Astrocyte of the spinal cord (primary cell): ENCODE results near the gene LPXN.

Experiments
- DNase-seq: peaks from one replicate; pipeline ENCODE4 v3.0.0; 2011; ENCODE audit warnings: low read depth, low spot score
- H3K4me3 ChIP-seq: 2 replicates; pipeline ENCODE4 v1.5.1; 2011; ENCODE audit warnings: low read depth, mild to moderate bottlenecking, low read length, moderate library complexity
- in situ Hi-C: cut with HindIII; loops from 2 replicates; pipeline ENCODE4 v1.10.0; 2017; ENCODE audit warnings: low sequenced_read_pairs
- TF ChIP-seq, protein P1 (sequence below): IDR thresholded peaks from 2 replicates; pipeline ENCODE4 v1.5.1; 2012; ENCODE audit warnings: low read depth, mild to moderate bottlenecking, low read length, inconsistent platforms

Gene LPXN

DNA sequence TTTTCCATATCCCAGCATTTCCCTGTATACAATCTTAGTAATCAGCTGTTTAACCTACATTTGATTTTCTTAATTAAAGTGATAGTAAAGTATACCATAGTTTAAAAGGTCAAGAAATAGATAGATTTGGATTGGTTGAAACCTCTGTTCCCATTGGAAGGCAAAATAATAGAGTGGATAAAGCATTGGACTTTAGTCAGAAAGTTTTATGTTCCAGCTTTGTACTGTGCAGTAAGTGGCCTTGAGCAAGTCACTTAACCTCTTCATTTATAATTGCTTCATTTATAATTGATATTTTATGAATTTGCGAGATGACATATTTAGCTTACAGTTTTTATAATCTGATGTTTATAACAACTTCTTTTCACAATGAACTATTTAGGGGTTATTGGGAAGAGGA lies 6.8 kb upstream of the LPXN start:
- no peak overlapping the region for H3K4me3 ChIP-seq
- DNase-seq = no peak
- TF ChIP-seq, protein P1, sequence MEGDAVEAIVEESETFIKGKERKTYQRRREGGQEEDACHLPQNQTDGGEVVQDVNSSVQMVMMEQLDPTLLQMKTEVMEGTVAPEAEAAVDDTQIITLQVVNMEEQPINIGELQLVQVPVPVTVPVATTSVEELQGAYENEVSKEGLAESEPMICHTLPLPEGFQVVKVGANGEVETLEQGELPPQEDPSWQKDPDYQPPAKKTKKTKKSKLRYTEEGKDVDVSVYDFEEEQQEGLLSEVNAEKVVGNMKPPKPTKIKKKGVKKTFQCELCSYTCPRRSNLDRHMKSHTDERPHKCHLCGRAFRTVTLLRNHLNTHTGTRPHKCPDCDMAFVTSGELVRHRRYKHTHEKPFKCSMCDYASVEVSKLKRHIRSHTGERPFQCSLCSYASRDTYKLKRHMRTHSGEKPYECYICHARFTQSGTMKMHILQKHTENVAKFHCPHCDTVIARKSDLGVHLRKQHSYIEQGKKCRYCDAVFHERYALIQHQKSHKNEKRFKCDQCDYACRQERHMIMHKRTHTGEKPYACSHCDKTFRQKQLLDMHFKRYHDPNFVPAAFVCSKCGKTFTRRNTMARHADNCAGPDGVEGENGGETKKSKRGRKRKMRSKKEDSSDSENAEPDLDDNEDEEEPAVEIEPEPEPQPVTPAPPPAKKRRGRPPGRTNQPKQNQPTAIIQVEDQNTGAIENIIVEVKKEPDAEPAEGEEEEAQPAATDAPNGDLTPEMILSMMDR = no peak
- in situ Hi-C loops = no loop called here

GRCh38 chr11:58580311-58580710 lies 4.7 kb upstream of the LPXN start:
- peak overlapping the region; percentile 98 for H3K4me3 ChIP-seq
- TF ChIP-seq, protein P1 = no peak
- in situ Hi-C loops = no loop called here
- no peak for DNase-seq

- peak; percentile 90 for DNase-seq
- peak overlapping the region; percentile 98 for H3K4me3 ChIP-seq
- in situ Hi-C loops = no loop called here
- TF ChIP-seq, protein P1 = peak; percentile 80
These were observed 3.8 kb upstream of the LPXN start for GRCh38 chr11:58579192-58580129.

DNA sequence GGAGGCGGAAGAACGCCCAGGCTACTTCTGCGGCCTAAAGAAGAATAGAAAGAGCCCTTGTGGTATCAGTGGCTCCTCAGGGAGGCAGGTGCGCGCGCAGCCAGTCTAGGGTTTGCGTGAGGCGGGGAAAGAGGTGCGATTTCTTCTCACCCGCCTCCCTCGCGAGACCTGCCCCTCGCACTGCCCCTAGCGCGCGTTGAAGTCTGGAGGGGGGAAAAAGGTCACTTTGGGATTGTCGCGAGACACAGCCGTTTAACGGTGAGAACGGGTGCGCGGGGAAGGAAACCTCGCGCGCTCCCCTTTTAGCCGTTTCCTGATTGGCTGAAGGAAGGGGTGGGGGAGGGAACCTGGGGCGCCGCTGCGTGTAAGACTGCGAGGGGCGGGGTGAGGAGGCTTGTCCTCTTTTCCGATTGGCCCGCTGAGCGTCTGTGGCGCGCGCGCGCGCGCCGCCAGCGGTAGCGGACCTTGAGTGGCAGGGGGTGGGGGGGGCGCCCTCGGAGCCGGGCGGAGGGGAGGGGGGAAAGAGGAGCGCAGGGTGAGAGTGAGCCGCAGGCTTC lies 3.1 kb upstream of the LPXN start, which contains the start of gene ZFP91:
TSS of gene ZFP91 (plus strand) at position 429 of the 557 bp plus-strand sequence. CDS start 219 bp downstream, outside the sequence.
- peak within 1 kb of the TSS; percentile 98 for H3K4me3 ChIP-seq
- peak; percentile 99 for DNase-seq
- in situ Hi-C loops = no loop called here
- TF ChIP-seq, protein P1 = no peak

- in situ Hi-C loops = no loop called here
- H3K4me3 ChIP-seq = peak overlapping the region; percentile 98
- TF ChIP-seq, protein P1 = no peak
- DNase-seq = peak; percentile 99
These were observed 2.5 kb upstream of the LPXN start for GRCh38 chr11:58578136-58578634.

DNA sequence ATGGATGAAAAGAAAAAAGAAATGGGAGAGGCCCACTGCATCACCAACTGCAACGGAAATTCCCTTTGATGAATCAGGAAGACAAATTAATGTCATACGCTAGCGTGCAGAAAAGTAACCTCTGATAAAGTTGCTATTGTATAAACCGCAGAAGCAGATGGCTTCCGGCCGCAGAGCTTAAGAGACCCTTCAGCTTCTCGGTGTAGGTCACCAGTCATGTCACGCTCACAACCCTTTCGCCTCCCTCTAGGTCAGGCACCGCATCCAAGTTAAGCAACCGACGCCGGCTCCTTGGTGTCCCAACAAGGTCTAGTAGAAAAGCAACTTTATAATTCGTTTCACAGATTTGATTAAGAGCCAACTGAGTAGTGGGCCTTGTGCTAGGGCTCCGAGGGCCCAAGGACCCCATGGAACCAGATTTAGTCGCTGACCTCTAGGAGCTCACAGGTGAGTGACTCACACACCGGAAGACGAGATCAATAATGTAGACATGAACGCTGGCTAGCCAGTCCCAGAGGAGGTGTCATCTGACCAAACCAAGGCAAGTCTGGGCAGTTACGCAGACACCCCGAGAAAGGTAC lies 2.0 kb upstream of the LPXN start:
- peak; percentile 83 for DNase-seq
- TF ChIP-seq, protein P1 = no peak
- H3K4me3 ChIP-seq = peak overlapping the region; percentile 98
- in situ Hi-C loops = no loop called here
